Measurements from ENCODE around the gene CMPK2. TPM values are rescaled to one million over a fixed set of nuclear protein-coding genes. Genes with fewer than 3 reads are reported as not detected.

The CMPK2 gene
- total and polyA plus RNA-seq, 2 experiments from 2014 or later, result 4.1 to 5.4 TPM

- WGBS (ENCODE audit: low lambda C conversion rate, missing lambda C conversion rate), result 30% methylated on average over 6 of the region's 6 CpGs
- H2AFZ ChIP-seq, result no peak overlapping the region
- no peak for TF ChIP-seq EZH2phosphoT487 (IDR thresholded peaks at IDR 0.05; ENCODE audit: low read depth, severe bottlenecking, unreplicated experiment)
- TF ChIP-seq CTCF (IDR thresholded peaks at IDR 0.05; ENCODE audit: poor library complexity), result no peak
- H3K27ac ChIP-seq, result no peak overlapping the region
- H3K9me3 ChIP-seq (ENCODE audit: low read depth), result no peaks in the 10 kb centered on the region
- H3K27me3 ChIP-seq, result no peaks in the 10 kb centered on the region
- H3K4me3 ChIP-seq, result no peak overlapping the region
- H4K20me1 ChIP-seq (ENCODE audit: insufficient read depth, poor library complexity, severe bottlenecking), result no peaks in the 10 kb centered on the region
- H3K4me2 ChIP-seq, result no peak overlapping the region
- no peaks in the 10 kb centered on the region for H3K4me1 ChIP-seq (ENCODE audit: insufficient read depth)
- H3K9me2 ChIP-seq (replicated peaks; ENCODE audit: insufficient read depth), result no peaks in the 10 kb centered on the region
- no peaks in the 10 kb centered on the region for H3K36me3 ChIP-seq (replicated peaks; ENCODE audit: insufficient read depth, low read depth)
- no peaks in the 10 kb centered on the region for H3K79me2 ChIP-seq
- DNase-seq (ENCODE audit: low spot score), result no peak
Measured at GRCh38 chr2:6806604-6807003, 59.1 kb downstream of the CMPK2 start.

- Histone ChIP-seq H3K36me3 (replicated peaks; ENCODE audit: insufficient read depth, low read depth) (no peaks in the 10 kb centered on the region), H3K9me3 (ENCODE audit: low read depth) (no peaks in the 10 kb centered on the region), H3K79me2 (no peaks in the 10 kb centered on the region), H2AFZ (no peak overlapping the region), H3K4me2 (no peak overlapping the region), H3K4me3 (no peak overlapping the region), H3K27ac (no peak overlapping the region), H3K27me3 (no peaks in the 10 kb centered on the region), H4K20me1 (ENCODE audit: insufficient read depth, poor library complexity, severe bottlenecking) (no peaks in the 10 kb centered on the region), H3K9me2 (replicated peaks; ENCODE audit: insufficient read depth) (no peaks in the 10 kb centered on the region), H3K4me1 (ENCODE audit: insufficient read depth) (no peaks in the 10 kb centered on the region)
- DNase-seq (ENCODE audit: low spot score), result no peak
- 58% methylated on average over 5 of the region's 5 CpGs for WGBS (ENCODE audit: low lambda C conversion rate, missing lambda C conversion rate)
- TF ChIP-seq CTCF (IDR thresholded peaks at IDR 0.05; ENCODE audit: poor library complexity), result no peak
- TF ChIP-seq EZH2 (IDR thresholded peaks at IDR 0.05; ENCODE audit: borderline replicate concordance), result no peak
- TF ChIP-seq EZH2phosphoT487 (IDR thresholded peaks at IDR 0.05; ENCODE audit: low read depth, severe bottlenecking, unreplicated experiment), result no peak
Measured at GRCh38 chr2:6800553-6800952, 65.2 kb downstream of the CMPK2 start.

Other genes starting within 250 kb of the CMPK2 start
- gene RSAD2, start 11.9 kb upstream of the CMPK2 start, total RNA-seq, result 1.3 and 1.6 TPM in 2 replicates
- gene RSAD2, start 11.9 kb upstream of the CMPK2 start, polyA plus RNA-seq, result 1.1 and 2.9 TPM in 2 replicates
- gene RNF144A, start 51.5 kb upstream of the CMPK2 start, total RNA-seq, result 8.3 and 10.1 TPM in 2 replicates
- 3.4 and 5.4 TPM in 2 replicates for gene RNF144A, start 51.5 kb upstream of the CMPK2 start, polyA plus RNA-seq